ENCODE measurements around the gene SEMA7A.
"Not testable (repeated sequence)": the region's sequence is repeated elsewhere in the genome, so short reads cannot be mapped to it uniquely, and the experiment has no call there.

Gene SEMA7A

DNA sequence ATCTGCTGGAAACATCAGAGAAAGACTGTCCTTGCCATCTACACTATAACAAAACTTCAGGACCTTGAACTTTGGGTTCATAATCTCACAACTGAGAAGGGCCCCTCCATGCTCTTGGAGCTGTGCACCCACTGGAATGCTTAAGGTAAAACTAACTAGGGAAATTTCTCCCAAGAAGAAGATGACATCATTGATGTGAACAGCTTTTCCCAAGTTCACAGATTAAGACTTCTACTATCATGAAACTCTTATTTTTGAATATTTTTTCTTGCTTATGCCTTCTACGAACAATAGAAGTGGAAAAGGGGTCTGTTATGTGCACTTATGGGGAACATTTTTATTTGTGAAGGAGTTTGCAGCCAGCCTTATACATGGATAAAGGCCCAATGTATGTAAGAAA lies 71.3 kb downstream of the SEMA7A start:
- H3K27me3 ChIP-seq (ENCODE audit: low read depth, low read length), result peaks cover 6% of the 10 kb centered on the region
- TF ChIP-seq EZH2phosphoT487 (IDR thresholded peaks at IDR 0.05; ENCODE audit: low read depth), result no peak
- TF ChIP-seq, protein P1, sequence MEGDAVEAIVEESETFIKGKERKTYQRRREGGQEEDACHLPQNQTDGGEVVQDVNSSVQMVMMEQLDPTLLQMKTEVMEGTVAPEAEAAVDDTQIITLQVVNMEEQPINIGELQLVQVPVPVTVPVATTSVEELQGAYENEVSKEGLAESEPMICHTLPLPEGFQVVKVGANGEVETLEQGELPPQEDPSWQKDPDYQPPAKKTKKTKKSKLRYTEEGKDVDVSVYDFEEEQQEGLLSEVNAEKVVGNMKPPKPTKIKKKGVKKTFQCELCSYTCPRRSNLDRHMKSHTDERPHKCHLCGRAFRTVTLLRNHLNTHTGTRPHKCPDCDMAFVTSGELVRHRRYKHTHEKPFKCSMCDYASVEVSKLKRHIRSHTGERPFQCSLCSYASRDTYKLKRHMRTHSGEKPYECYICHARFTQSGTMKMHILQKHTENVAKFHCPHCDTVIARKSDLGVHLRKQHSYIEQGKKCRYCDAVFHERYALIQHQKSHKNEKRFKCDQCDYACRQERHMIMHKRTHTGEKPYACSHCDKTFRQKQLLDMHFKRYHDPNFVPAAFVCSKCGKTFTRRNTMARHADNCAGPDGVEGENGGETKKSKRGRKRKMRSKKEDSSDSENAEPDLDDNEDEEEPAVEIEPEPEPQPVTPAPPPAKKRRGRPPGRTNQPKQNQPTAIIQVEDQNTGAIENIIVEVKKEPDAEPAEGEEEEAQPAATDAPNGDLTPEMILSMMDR (IDR thresholded peaks at IDR 0.05; ENCODE audit: low read depth, low read length), result no peak
- no peaks in the 10 kb centered on the region for H4K20me1 ChIP-seq (ENCODE audit: insufficient read depth, low read length)
- no peaks in the 10 kb centered on the region for H3K79me2 ChIP-seq (ENCODE audit: low read length)
- no peak overlapping the region for H3K4me2 ChIP-seq (ENCODE audit: low read length)
- no peak overlapping the region for H3K27ac ChIP-seq (ENCODE audit: low read length)
- no peak overlapping the region for H2AFZ ChIP-seq (ENCODE audit: low read depth, low read length)
- H3K9me3 ChIP-seq (ENCODE audit: insufficient read depth, low read length), result no peaks in the 10 kb centered on the region
- H3K36me3 ChIP-seq (replicated peaks; ENCODE audit: low read depth, low read length), result no peaks in the 10 kb centered on the region
- H3K4me3 ChIP-seq (ENCODE audit: low read length), result no peak overlapping the region
- H3K9ac ChIP-seq (ENCODE audit: low read length), result no peak overlapping the region
- peaks cover 9% of the 10 kb centered on the region; the same call in 1 of the 2 replicates for H3K4me1 ChIP-seq (ENCODE audit: low read length)

DNA sequence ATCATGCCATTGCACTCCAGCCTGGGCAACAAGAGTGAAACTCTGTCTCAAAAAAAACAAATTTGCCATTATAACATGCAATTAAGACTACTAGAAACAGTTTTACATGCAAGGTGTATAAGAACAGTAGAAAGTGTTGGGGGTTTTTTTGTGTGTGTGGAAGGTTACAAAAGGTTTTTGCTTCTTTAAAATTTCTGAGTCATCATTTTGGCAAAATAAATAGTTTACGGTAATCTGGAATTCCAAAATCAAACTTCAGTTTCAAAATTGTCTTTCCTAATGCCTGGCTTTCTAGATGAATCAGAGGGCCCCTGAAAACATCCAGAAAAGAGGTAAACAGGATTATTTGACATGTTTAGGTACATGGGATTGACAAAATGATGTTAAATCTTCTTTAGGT lies 72.9 kb downstream of the SEMA7A start:
- H3K9me3 ChIP-seq (ENCODE audit: insufficient read depth, low read length); H4K20me1 ChIP-seq (ENCODE audit: insufficient read depth, low read length); H3K79me2 ChIP-seq (ENCODE audit: low read length); H3K36me3 ChIP-seq (replicated peaks; ENCODE audit: low read depth, low read length); H3K4me3 ChIP-seq (ENCODE audit: low read length); H3K4me1 ChIP-seq (ENCODE audit: low read length); H3K27me3 ChIP-seq (ENCODE audit: low read depth, low read length); H2AFZ ChIP-seq (ENCODE audit: low read depth, low read length); H3K9ac ChIP-seq (ENCODE audit: low read length); H3K4me2 ChIP-seq (ENCODE audit: low read length); H3K27ac ChIP-seq (ENCODE audit: low read length): not testable (repeated sequence)

DNA sequence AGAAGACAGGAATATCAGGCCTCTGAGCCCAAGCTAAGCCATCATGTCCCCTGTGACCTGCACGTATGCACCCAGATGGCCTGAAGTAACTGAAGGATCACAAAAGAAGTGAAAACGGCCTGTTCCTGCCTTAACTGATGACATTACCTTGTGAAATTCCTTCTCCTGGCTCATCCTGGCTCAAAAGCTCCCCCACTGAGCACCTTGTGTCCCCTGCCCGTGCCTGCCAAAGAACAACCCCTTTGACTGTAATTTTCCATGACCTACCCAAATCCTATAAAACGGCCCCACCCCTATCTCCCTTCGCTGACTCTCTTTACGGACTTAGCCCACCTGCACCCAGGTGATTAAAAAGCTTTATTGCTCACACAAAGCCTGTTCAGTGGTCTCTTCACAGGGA lies 74.4 kb downstream of the SEMA7A start:
- H2AFZ ChIP-seq (ENCODE audit: low read depth, low read length); H3K9ac ChIP-seq (ENCODE audit: low read length); H3K79me2 ChIP-seq (ENCODE audit: low read length); H3K4me2 ChIP-seq (ENCODE audit: low read length); H3K27me3 ChIP-seq (ENCODE audit: low read depth, low read length); H3K4me1 ChIP-seq (ENCODE audit: low read length); H3K36me3 ChIP-seq (replicated peaks; ENCODE audit: low read depth, low read length); H4K20me1 ChIP-seq (ENCODE audit: insufficient read depth, low read length); H3K27ac ChIP-seq (ENCODE audit: low read length); H3K4me3 ChIP-seq (ENCODE audit: low read length); H3K9me3 ChIP-seq (ENCODE audit: insufficient read depth, low read length): not testable (repeated sequence)

Measured in OCI-LY3 (cell line).